ENCODE results near the gene BCL2L2. TPM values are rescaled to one million over a fixed set of nuclear protein-coding genes. Genes with fewer than 3 reads are reported as not detected.

The BCL2L2 gene
- total RNA-seq, 1 donor from 2014 or later = 21.4 TPM

GRCh38 chr14:23281247-23281646 lies 25.4 kb upstream of the BCL2L2 start:
- no peak for FAIRE-seq
- Mint-ChIP-seq H3K27me3 (ENCODE audit: low read depth, unreplicated experiment) (no peaks in the 10 kb centered on the region), H3K4me1 (ENCODE audit: low read depth, unreplicated experiment) (peaks cover 7% of the 10 kb centered on the region), H3K27ac (ENCODE audit: unreplicated experiment) (no peak overlapping the region), H3K4me3 (ENCODE audit: unreplicated experiment) (no peak overlapping the region), H3K36me3 (ENCODE audit: low read depth, unreplicated experiment) (peaks cover 12% of the 10 kb centered on the region), H3K9me3 (ENCODE audit: unreplicated experiment) (no peaks in the 10 kb centered on the region)
- H3K4me3 ChIP-seq (ENCODE audit: insufficient read depth, low read depth, low read length) = no peak overlapping the region
- H3K9ac ChIP-seq (ENCODE audit: low read length) = no peak overlapping the region
- no peak overlapping the region for H2AFZ ChIP-seq (ENCODE audit: low read depth, low read length)
- no peak overlapping the region for H3K27ac ChIP-seq (ENCODE audit: low read depth, low read length)
- H3K79me2 ChIP-seq (ENCODE audit: insufficient read depth, low read length) = peaks cover 20% of the 10 kb centered on the region
- TF ChIP-seq EZH2 (IDR thresholded peaks at IDR 0.05; ENCODE audit: insufficient read depth, low read length) = no peak
- TF ChIP-seq, protein P1, sequence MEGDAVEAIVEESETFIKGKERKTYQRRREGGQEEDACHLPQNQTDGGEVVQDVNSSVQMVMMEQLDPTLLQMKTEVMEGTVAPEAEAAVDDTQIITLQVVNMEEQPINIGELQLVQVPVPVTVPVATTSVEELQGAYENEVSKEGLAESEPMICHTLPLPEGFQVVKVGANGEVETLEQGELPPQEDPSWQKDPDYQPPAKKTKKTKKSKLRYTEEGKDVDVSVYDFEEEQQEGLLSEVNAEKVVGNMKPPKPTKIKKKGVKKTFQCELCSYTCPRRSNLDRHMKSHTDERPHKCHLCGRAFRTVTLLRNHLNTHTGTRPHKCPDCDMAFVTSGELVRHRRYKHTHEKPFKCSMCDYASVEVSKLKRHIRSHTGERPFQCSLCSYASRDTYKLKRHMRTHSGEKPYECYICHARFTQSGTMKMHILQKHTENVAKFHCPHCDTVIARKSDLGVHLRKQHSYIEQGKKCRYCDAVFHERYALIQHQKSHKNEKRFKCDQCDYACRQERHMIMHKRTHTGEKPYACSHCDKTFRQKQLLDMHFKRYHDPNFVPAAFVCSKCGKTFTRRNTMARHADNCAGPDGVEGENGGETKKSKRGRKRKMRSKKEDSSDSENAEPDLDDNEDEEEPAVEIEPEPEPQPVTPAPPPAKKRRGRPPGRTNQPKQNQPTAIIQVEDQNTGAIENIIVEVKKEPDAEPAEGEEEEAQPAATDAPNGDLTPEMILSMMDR (IDR thresholded peaks at IDR 0.05; ENCODE audit: insufficient read depth, low read depth, low read length) = no peak
- no peaks in the 10 kb centered on the region for H3K27me3 ChIP-seq (ENCODE audit: insufficient read depth, low read length)
- no peak for DNase-seq (ENCODE audit: low read depth)
- no peaks in the 10 kb centered on the region for H3K36me3 ChIP-seq (ENCODE audit: insufficient read depth, low read length)
- peaks cover 12% of the 10 kb centered on the region for H4K20me1 ChIP-seq (ENCODE audit: insufficient read depth, low read length)
- H3K9me3 ChIP-seq (ENCODE audit: insufficient read depth, low read depth, low read length) = no peaks in the 10 kb centered on the region
- H3K4me2 ChIP-seq (ENCODE audit: low read length) = no peak overlapping the region
- peaks cover 9% of the 10 kb centered on the region for H3K4me1 ChIP-seq (ENCODE audit: insufficient read depth, low read length)

- Mint-ChIP-seq H3K36me3 (ENCODE audit: low read depth, unreplicated experiment) (peaks cover 3% of the 10 kb centered on the region), H3K27ac (ENCODE audit: unreplicated experiment) (peak overlapping the region; percentile 62), H3K27me3 (ENCODE audit: low read depth, unreplicated experiment) (peaks cover 4% of the 10 kb centered on the region), H3K4me1 (ENCODE audit: low read depth, unreplicated experiment) (peaks cover 9% of the 10 kb centered on the region), H3K9me3 (ENCODE audit: unreplicated experiment) (no peaks in the 10 kb centered on the region), H3K4me3 (ENCODE audit: unreplicated experiment) (peak overlapping the region; percentile 94)
- H3K27ac ChIP-seq (ENCODE audit: low read depth, low read length) = no peak overlapping the region
- TF ChIP-seq, protein P1 (IDR thresholded peaks at IDR 0.05; ENCODE audit: insufficient read depth, low read depth, low read length) = no peak
- TF ChIP-seq EZH2 (IDR thresholded peaks at IDR 0.05; ENCODE audit: insufficient read depth, low read length) = no peak
- no peaks in the 10 kb centered on the region for H3K9me3 ChIP-seq (ENCODE audit: insufficient read depth, low read depth, low read length)
- H2AFZ ChIP-seq (ENCODE audit: low read depth, low read length) = peak overlapping the region; percentile 93
- peak overlapping the region; percentile 90 for H3K9ac ChIP-seq (ENCODE audit: low read length)
- DNase-seq (ENCODE audit: low read depth) (no peak), FAIRE-seq (no peak)
- H3K4me3 ChIP-seq (ENCODE audit: insufficient read depth, low read depth, low read length) = peak overlapping the region; percentile 91
- H3K27me3 ChIP-seq (ENCODE audit: insufficient read depth, low read length) = peaks cover 5% of the 10 kb centered on the region
- H3K36me3 ChIP-seq (ENCODE audit: insufficient read depth, low read length) = no peaks in the 10 kb centered on the region
- peak overlapping the region; percentile 97 for H3K4me2 ChIP-seq (ENCODE audit: low read length)
- peaks cover 10% of the 10 kb centered on the region for H4K20me1 ChIP-seq (ENCODE audit: insufficient read depth, low read length)
- peaks cover 20% of the 10 kb centered on the region for H3K79me2 ChIP-seq (ENCODE audit: insufficient read depth, low read length)
- H3K4me1 ChIP-seq (ENCODE audit: insufficient read depth, low read length) = peaks cover 16% of the 10 kb centered on the region
Observed at GRCh38 chr14:23284654-23285529, 21.7 kb upstream of the BCL2L2 start.

Measured in astrocyte (in vitro differentiated cells and primary cell).